ENCODE data around the gene FADD. TPM values are rescaled to one million over a fixed set of nuclear protein-coding genes. Genes with fewer than 3 reads are reported as not detected.

The FADD gene
- polyA plus RNA-seq, 2 donors: 7.3 to 19.5 TPM

GRCh38 chr11:70255477-70256116 is 52.5 kb downstream of the FADD start:
- H3K27me3 ChIP-seq (ENCODE audit: control insufficient read depth in 1 of 2, insufficient read depth in 2 of 2, low read length in 2 of 2): no peaks in the 10 kb centered on the region
- no peak overlapping the region for H3K4me3 ChIP-seq (ENCODE audit: low read depth in 1 of 2, low read length in 2 of 2)
- 46 to 60% methylated on average over 12 of the region's 12 CpGs for WGBS, 2 donors
- H3K27ac ChIP-seq (ENCODE audit: low read depth in 2 of 2, low read length in 1 of 2): no peak overlapping the region
- H3K4me1 ChIP-seq (ENCODE audit: control insufficient read depth in 2 of 2, insufficient read depth in 2 of 2, low read length in 1 of 2): no peaks in the 10 kb centered on the region
- H3K9me3 ChIP-seq (ENCODE audit: control insufficient read depth in 2 of 2, insufficient read depth in 1 of 2, low read depth in 1 of 2, low read length in 1 of 2): no peaks in the 10 kb centered on the region
- no peaks in the 10 kb centered on the region for H3K36me3 ChIP-seq (ENCODE audit: control insufficient read depth in 2 of 2, insufficient read depth in 2 of 2, low read length in 1 of 2)

Other genes with a start within 250 kb of the FADD start
- gene ANO1, start 125.0 kb upstream of the FADD start, polyA plus RNA-seq: 1 to 10 TPM; 5.5 to 5.8 TPM
- gene PPFIA1, start 67.4 kb downstream of the FADD start, polyA plus RNA-seq: 10 to 100 TPM; 13.0 to 14.8 TPM
- 100 to 1,000 TPM; 111 to 121 TPM for gene CTTN, start 195.2 kb downstream of the FADD start, polyA plus RNA-seq

Data from esophagus (tissue), 2 donors.